Thyroid gland (tissue), 4 donors: ENCODE results near the gene RPS21. TPM values are rescaled to one million over a fixed set of nuclear protein-coding genes. Genes with fewer than 3 reads are reported as not detected.

ENCODE experiments used
- DNase-seq, 2 donors: peaks; one replicate each; pipeline ENCODE4 v3.0.0-alpha.2; 2019
- H3K27ac ChIP-seq, 3 donors: fragments of 200-600 bp; sonication (generic); 1 replicate in 2 of 3; 2 replicates in 1 of 3; pipeline ENCODE4 v1.5.1; 2016 to 2019; ENCODE audit warnings: mild to moderate bottlenecking in 1 of 3, moderate library complexity in 1 of 3
- H3K27me3 ChIP-seq: fragments of 200-600 bp; sonication (generic); one replicate; pipeline ENCODE4 v1.5.1; 2019
- H3K36me3 ChIP-seq, 2 donors: fragments of 200-600 bp; sonication (generic); one replicate each; pipeline ENCODE4 v1.5.1; 2016 to 2019
- H3K4me1 ChIP-seq, 2 donors: fragments of 200-600 bp; sonication (generic); one replicate each; pipeline ENCODE4 v1.5.1; 2017 to 2019
- H3K4me3 ChIP-seq, 3 donors: fragments of 200-600 bp; sonication (generic); replicated peaks in 1 of 3; 1 replicate in 2 of 3; 2 replicates in 1 of 3; pipeline ENCODE4 v1.5.1; 2016; ENCODE audit warnings: mild to moderate bottlenecking in 1 of 3
- H3K9me3 ChIP-seq: fragments of 200-600 bp; sonication (generic); one replicate; pipeline ENCODE4 v1.5.1; 2017
- CTCF ChIP-seq, 6 experiments: fragments of 200-600 bp in 3 of 6; fragments of 450-650 bp in 3 of 6; sonication (generic) in 3 of 6; IDR thresholded peaks; one replicate each; pipeline ENCODE4 v1.5.1; 2016 to 2019; ENCODE audit warnings: antibody characterized with exemption in 6 of 6, mild to moderate bottlenecking in 2 of 6, inconsistent platforms in 1 of 6, moderate library complexity in 1 of 6
- POLR2A ChIP-seq, 2 donors: fragments of 450-650 bp; IDR thresholded peaks; one replicate each; pipeline ENCODE4 v1.6.1; 2017; ENCODE audit warnings: antibody characterized with exemption in 2 of 2, mild to moderate bottlenecking in 2 of 2, moderate library complexity in 1 of 2
- WGBS, 2 donors: methylation state at CpG; one replicate each; pipeline ENCODE4 v1.1.5; 2017; 5-methylcytosine and 5-hydroxymethylcytosine counted together
- intact Hi-C: fragments of 100-400 bp; cut with DNase I; formaldehyde crosslinking; loops from one replicate; pipeline ENCODE4 v1.15.1; 2023
- total RNA-seq, 4 donors: library from RNA; depleted of rRNA; stranded (reverse); fragments of >200 nt; gene quantifications; one replicate each; pipeline ENCODE4 v1.2.3, GENCODE V29; 2016

Gene RPS21
- total RNA-seq, 4 donors from 2014 or later, result 1,818 to 3,649 (median 2,349) TPM

- H3K4me1 ChIP-seq, result peaks cover 8 to 9% of the 10 kb centered on the region in 2 donors
- no peak for DNase-seq
- TF ChIP-seq CTCF (IDR thresholded peaks at IDR 0.05), result no peak
- TF ChIP-seq POLR2A (IDR thresholded peaks at IDR 0.05), result no peak
- WGBS, 2 donors, result 94 to 95% methylated on average over 24 to 34 of the region's 44 CpGs
- no peaks in the 10 kb centered on the region for H3K27me3 ChIP-seq
- intact Hi-C loops, result loop anchor here (10.0 kb wide), 1 partner anchor 247 kb away; the partner anchor contains the start of genes PSMA7 and SS18L1
- no peak overlapping the region for H3K27ac ChIP-seq
- H3K9me3 ChIP-seq, result no peaks in the 10 kb centered on the region
- H3K36me3 ChIP-seq, result peaks cover 7 to 10% of the 10 kb centered on the region in 2 donors
- no peak overlapping the region for H3K4me3 ChIP-seq
Observed at GRCh38 chr20:62391165-62392076, 4.5 kb downstream of the RPS21 start.

- 86 to 93% methylated on average over 4 to 10 of the region's 10 CpGs for WGBS, 2 donors
- H3K27me3 ChIP-seq, result no peaks in the 10 kb centered on the region
- no peaks in the 10 kb centered on the region for H3K9me3 ChIP-seq
- H3K27ac ChIP-seq, result no peak overlapping the region
- DNase-seq, result no peak
- peaks cover 8 to 9% of the 10 kb centered on the region in 2 donors for H3K4me1 ChIP-seq
- H3K36me3 ChIP-seq, result peaks cover 7 to 10% of the 10 kb centered on the region in 2 donors
- TF ChIP-seq CTCF (IDR thresholded peaks at IDR 0.05) (no peak), POLR2A (IDR thresholded peaks at IDR 0.05) (no peak)
- intact Hi-C loops, result loop anchor here (10.0 kb wide), 1 partner anchor 247 kb away; the partner anchor contains the start of genes PSMA7 and SS18L1
- H3K4me3 ChIP-seq, result no peak overlapping the region
Observed at GRCh38 chr20:62392077-62392418, 5.1 kb downstream of the RPS21 start.

DNA sequence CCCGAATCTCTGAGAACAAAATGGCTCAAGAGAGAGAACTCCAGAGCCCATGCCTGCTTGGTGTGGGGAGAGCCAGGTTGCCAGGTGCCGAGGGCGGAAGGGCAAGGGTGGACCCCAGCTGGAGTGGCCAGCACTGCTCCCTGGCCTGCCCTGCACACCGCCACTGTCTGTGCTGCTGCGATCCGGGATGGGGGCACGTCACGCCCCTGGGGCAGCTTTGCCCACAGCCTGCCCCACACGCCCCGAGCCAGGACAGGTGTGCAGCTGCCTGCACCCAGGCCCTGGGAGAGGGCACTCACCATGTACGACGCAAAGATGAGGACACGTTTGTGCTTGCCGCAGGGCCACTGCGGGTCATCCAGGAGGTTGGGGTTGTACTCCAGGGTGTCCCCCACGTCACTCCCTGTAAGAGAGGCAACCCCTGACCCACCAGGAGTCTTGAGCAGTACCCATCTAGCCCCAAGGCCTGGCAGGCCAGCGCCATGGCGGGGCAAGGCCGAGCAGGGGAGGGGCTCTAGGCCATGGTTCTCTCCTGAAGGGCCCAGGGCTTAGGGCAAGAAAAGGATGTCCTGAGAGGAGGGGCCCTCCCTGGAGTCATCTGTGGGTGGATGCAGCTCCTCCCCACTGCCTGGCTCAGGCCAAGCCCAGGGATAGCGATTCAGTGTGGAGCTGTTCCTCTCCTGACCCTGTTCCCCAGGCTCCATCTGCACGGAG, 5.9 kb downstream of the RPS21 start:
- intact Hi-C loops, result loop anchor here (10.0 kb wide), 1 partner anchor 248 kb away; the partner anchor contains the start of genes PSMA7 and SS18L1
- Histone ChIP-seq H3K27me3 (no peaks in the 10 kb centered on the region), H3K36me3 (peaks cover 7 to 10% of the 10 kb centered on the region in 2 donors), H3K4me3 (no peak overlapping the region), H3K9me3 (no peaks in the 10 kb centered on the region), H3K27ac (no peak overlapping the region), H3K4me1 (peaks cover 4 to 5% of the 10 kb centered on the region in 2 donors)
- 77 to 89% methylated on average over 7 to 14 of the region's 21 CpGs for WGBS, 2 donors
- no peak for TF ChIP-seq POLR2A (IDR thresholded peaks at IDR 0.05)
- no peak for TF ChIP-seq CTCF (IDR thresholded peaks at IDR 0.05)
- DNase-seq, result no peak

- WGBS, 2 donors, result 88 to 92% methylated on average over 12 of the region's 12 CpGs
- peaks cover 7 to 10% of the 10 kb centered on the region in 2 donors for H3K36me3 ChIP-seq
- no peak for DNase-seq
- no peak overlapping the region for H3K4me3 ChIP-seq
- H3K27me3 ChIP-seq, result no peaks in the 10 kb centered on the region
- H3K9me3 ChIP-seq, result no peaks in the 10 kb centered on the region
- no peak overlapping the region for H3K27ac ChIP-seq
- H3K4me1 ChIP-seq, result no peaks in the 10 kb centered on the region
- intact Hi-C loops, result loop anchor here (10.0 kb wide), 1 partner anchor 248 kb away; the partner anchor contains the start of genes PSMA7 and SS18L1
- TF ChIP-seq POLR2A (IDR thresholded peaks at IDR 0.05), result no peak
- TF ChIP-seq CTCF (IDR thresholded peaks at IDR 0.05), result no peak
Observed at GRCh38 chr20:62393335-62393665, 6.4 kb downstream of the RPS21 start.
